H4 (cell line): ENCODE data around the gene KNTC1. TPM values are rescaled to one million over a fixed set of nuclear protein-coding genes. Genes with fewer than 3 reads are reported as not detected.
A peak's percentile ranks its signal among the peaks of the same experiment; 100 is the strongest.
"Not testable (repeated sequence)": the region's sequence is repeated elsewhere in the genome, so short reads cannot be mapped to it uniquely, and the experiment has no call there.

ENCODE experiments used
- DNase-seq: peaks from one replicate; pipeline ENCODE4 v3.0.0-alpha.2; 2015; ENCODE audit warnings: low spot score
- total RNA-seq: library from RNA; depleted of rRNA; stranded (reverse); fragments of >200 nt; shearing (Covaris generic); gene quantifications from 2 replicates; pipeline ENCODE4 v1.2.3, GENCODE V29; 2014; rRNA removed

Gene KNTC1
- total RNA-seq, 1 experiment from 2014 or later = 31.4 TPM

- DNase-seq = peak; percentile 40
Measured at GRCh38 chr12:122646517-122647217, 119.6 kb downstream of the KNTC1 start.

- no peak for DNase-seq
Measured at GRCh38 chr12:122651520-122652224, 124.6 kb downstream of the KNTC1 start.

GRCh38 chr12:122653291-122653690 lies 126.2 kb downstream of the KNTC1 start:
- not testable (repeated sequence) for DNase-seq

- DNase-seq = no peak
Measured at GRCh38 chr12:122656298-122656697, 129.2 kb downstream of the KNTC1 start.

- DNase-seq = peak; percentile 42
Measured at GRCh38 chr12:122659579-122659978, 132.5 kb downstream of the KNTC1 start.

GRCh38 chr12:122661246-122661645 lies 134.2 kb downstream of the KNTC1 start:
- no peak for DNase-seq

- DNase-seq = no peak
Measured at GRCh38 chr12:122661938-122662337, 134.9 kb downstream of the KNTC1 start.

- DNase-seq = no peak
Measured at GRCh38 chr12:122665349-122665748, 138.3 kb downstream of the KNTC1 start.

- DNase-seq = no peak
Measured at GRCh38 chr12:122665759-122666158, 138.7 kb downstream of the KNTC1 start.

- DNase-seq = no peak
Measured at GRCh38 chr12:122668268-122668667, 141.2 kb downstream of the KNTC1 start.

GRCh38 chr12:122669397-122670070 lies 142.5 kb downstream of the KNTC1 start:
- no peak for DNase-seq

- DNase-seq = no peak
Measured at GRCh38 chr12:122672515-122672914, 145.5 kb downstream of the KNTC1 start.

Other genes with a start within 250 kb of the KNTC1 start
- gene CLIP1, start 104.6 kb upstream of the KNTC1 start, total RNA-seq = 16.9 and 22.4 TPM in 2 replicates
- gene ZCCHC8, start 26.3 kb upstream of the KNTC1 start, total RNA-seq = 9.0 and 16.0 TPM in 2 replicates
- gene RSRC2, start 313 bp upstream of the KNTC1 start, total RNA-seq = 32.1 and 35.7 TPM in 2 replicates
- gene HCAR2, start 176.1 kb downstream of the KNTC1 start, total RNA-seq = 0.31 TPM in 1 of 2 replicates, not detected in the other
- gene HCAR3, start 189.6 kb downstream of the KNTC1 start, total RNA-seq = not detected in 2 replicates
- not detected in 2 replicates for gene HCAR1, start 203.6 kb downstream of the KNTC1 start, total RNA-seq
- gene DENR, start 225.6 kb downstream of the KNTC1 start, total RNA-seq = 50.6 and 55.4 TPM in 2 replicates
- 0.25 and 0.35 TPM in 2 replicates for gene CCDC62, start 247.3 kb downstream of the KNTC1 start, total RNA-seq